Adipose tissue (tissue), 3 donors: ENCODE measurements around the gene FANCM. TPM values are rescaled to one million over a fixed set of nuclear protein-coding genes. Genes with fewer than 3 reads are reported as not detected.
"Not testable (repeated sequence)": the region's sequence is repeated elsewhere in the genome, so short reads cannot be mapped to it uniquely, and the experiment has no call there.

Source experiments
- H3K27ac ChIP-seq: one replicate; pipeline ENCODE4 v1.5.1; 2013; ENCODE audit warnings: low read depth, low read length
- WGBS, 3 donors: extraction: QIAGEN DNeasy Blood & Tissue Kit; methylation state at CpG; one replicate each; pipeline ENCODE4 v1.1.7; 2013; 5-methylcytosine and 5-hydroxymethylcytosine counted together
- polyA plus RNA-seq, 3 donors: library from polyadenylated mRNA; stranded (reverse); fragments of 200-250 nt; gene quantifications; one replicate each; pipeline ENCODE4 v1.2.3, GENCODE V29; 2013
- donor health status: healthy with polysubstance abuse.
- donor health status: Bipolar disorder and iron deficiency.
- donor health status: healthy.

FANCM gene
- polyA plus RNA-seq, 3 donors = 0.91 to 1.5 (median 1.0) TPM

DNA sequence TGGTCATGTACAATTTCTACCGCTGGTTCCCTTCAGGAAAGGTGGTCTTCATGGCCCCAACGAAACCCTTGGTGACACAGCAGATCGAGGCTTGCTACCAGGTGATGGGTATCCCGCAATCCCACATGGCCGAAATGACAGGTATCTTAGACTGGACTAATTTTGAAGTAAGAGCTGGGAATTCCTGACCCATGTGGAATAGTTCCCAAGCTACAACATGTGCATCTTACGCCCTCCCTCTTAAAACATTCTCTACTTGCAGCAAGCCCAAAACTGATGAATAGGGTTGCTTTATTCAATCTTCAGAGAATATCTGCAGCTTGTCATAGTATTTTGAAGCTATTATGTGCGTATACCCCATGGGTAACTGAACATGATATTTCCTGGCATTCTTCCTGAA, 669 bp downstream of the FANCM start:
- WGBS, 3 donors = 0 to 2% (median 1%) methylated on average over 7 of the region's 7 CpGs

DNA sequence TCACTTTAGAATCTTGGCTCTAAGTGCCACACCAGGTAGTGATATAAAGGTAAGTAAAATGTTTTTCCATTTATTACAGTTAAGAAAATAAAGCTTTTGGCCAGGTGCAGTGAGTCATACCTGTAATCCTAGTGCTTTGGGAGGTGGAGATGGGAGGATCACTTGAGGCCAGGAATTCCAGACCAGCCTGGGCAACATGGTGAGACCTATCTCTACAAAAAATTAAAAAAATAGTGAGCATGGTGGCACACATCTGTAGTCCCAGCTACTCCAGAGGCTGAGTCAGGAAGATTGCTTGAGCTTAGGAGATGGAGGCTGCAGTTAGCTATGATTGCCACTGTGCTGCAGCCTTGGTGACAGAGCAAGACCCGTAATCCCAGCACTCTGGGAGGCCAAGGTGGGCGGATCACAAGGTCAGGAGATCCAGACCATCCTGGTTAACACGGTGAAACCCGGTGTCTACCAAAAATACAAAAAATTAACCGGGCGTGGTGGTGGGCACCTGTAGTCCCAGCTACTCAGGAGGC, 5.0 kb downstream of the FANCM start:
- WGBS, 3 donors = 95 to 98% (median 97%) methylated on average over 6 of the region's 6 CpGs
- H3K27ac ChIP-seq = no peak overlapping the region

More for the DNA sequence above, 669 bp downstream of the FANCM start:
- H3K27ac ChIP-seq = no peak overlapping the region

DNA sequence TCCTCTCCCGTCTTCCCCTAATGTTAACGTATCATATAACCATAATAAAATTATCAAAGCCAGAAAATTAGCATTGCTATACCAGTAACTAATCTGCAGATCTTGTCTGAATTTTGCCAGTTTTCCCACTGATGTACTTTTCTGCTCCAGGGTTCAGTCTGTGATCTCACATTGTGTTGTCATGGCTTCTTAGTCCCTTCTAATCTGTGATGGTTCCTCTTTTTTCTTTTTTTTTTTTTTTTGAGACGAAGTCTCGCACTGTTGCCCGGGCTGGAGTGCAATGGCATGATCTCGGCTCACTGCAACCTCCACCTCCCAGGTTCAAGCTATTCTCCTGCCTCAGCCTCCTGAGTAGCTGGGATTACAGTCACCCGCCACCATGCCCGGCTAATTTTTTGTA, 6.4 kb downstream of the FANCM start:
- H3K27ac ChIP-seq = not testable (repeated sequence)
- 77 to 95% (median 86%) methylated on average over 8 of the region's 8 CpGs for WGBS, 3 donors

DNA sequence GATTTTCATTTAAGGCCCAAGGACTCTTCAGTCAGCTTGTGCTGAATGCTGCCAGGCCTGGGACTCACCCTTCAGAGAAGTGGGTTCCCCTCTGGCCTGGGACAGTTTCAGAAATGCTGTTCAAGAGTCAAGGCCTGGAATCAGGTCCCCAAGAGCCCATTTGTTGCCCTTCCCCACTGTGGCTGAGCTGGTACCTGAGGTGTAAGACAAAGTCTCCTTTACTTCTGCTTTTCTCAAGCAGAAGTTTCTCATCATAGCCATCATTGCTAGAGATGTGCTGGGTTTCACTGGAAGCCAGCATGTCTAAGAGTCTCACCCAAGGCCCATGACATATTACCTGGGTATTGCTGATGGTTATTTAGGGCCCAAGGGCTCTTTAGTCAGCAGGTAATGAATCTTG, 8.9 kb downstream of the FANCM start:
- no peak overlapping the region for H3K27ac ChIP-seq

DNA sequence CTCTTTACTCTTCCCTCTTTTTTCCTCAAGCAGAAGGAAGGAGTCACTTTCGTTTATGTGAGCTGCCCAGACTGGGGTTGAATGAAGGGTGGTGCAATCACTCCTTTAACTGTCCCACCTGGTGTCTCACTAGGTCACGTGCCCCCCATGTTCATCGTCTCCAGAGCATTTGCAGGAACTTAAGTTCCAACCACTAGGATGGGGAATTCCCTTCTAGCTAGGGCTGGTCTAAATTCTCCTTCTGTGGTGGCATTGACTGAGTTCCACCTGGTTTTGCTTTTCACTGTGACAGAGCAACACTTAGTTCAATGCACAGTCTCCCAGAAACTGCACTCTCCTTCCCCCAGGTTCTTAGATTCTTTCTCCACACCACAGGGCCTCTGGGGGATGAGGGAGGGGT, 9.5 kb downstream of the FANCM start:
- H3K27ac ChIP-seq = no peak overlapping the region
- 83 to 91% (median 91%) methylated on average over 3 of the region's 3 CpGs for WGBS, 3 donors

DNA sequence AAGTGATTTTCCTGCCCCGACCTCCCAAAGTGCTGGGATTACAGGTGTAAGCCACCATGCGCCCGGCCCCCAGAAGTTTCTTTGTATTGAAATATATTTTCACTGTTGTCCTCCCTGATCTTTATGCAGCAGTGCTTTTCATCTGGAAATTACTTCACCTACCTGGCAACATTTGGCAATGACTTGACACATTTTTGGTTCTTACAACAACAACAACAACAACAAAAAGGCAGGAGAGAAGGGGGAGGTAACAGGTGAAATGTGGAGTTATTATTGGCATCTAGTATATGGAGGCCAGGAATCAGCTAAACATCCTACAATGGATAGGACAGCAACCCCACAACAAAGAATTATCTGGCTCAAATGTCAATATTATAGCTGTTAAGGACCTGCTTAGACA, 13.9 kb downstream of the FANCM start:
- 95 to 99% (median 97%) methylated on average over 3 of the region's 3 CpGs for WGBS, 3 donors
- no peak overlapping the region for H3K27ac ChIP-seq

DNA sequence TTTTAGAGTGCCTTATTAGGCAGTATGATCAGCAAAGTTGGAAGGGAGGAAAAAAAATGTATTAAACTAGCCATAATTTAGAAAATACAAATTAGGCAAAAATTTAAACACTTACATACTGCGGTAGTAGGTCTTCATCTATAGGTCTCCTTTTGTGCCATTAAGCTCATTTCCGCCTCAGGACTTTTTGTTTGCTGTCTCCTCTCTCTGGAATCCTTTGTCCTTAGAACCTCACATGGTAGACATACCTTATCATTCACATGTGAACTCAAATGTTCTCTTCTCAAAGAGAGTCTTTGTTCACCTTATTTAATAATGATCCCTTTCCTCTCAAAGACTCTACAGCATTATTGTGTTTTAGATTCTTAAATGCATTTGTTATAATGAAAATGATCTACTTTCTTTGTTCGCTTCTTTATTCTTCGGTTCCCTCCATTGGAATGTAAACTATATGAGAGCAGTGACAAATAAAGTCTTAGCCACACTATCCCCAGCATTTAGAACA, 14.7 kb downstream of the FANCM start:
- no peak overlapping the region for H3K27ac ChIP-seq
- 97 to 99% (median 99%) methylated on average over 4 of the region's 4 CpGs for WGBS, 3 donors

DNA sequence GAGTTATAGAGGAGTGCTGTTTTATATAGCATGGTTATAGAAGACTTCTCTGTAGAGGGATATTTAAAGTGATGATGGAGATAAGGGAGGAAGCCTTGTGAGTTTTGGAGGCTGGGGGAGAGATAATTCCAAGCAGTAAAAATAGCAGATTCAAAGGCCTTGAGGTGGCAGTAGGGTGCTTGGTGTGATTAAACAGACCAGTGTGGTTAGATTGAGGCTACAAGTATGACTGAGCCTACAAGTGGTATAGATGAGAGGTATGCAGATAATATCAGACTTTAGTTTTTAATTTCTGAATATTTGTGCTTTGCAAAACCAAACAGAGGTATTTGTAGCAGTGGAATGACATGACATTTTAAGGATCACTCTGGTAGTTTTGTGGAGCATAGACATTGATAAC, 20.3 kb downstream of the FANCM start:
- no peak overlapping the region for H3K27ac ChIP-seq

DNA sequence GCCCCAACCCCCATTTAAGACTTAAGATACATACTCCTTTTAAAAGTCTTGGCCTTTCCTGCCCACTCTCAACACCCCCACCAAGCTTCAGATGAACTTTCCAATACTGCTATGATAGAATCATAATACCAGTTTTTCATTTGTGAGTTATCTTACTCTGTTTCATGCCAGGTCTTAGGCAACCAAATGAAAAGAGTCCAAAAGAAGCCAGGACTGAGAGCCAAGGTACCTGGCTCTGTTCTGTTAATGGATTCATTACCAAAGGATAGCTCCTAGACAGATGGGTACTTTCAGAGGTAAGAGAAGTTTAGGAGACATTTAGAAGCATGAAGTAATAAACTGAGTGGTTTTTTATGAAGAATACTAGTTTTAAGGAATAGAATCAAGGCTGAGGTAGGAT, 34.2 kb downstream of the FANCM start:
- no peak overlapping the region for H3K27ac ChIP-seq

DNA sequence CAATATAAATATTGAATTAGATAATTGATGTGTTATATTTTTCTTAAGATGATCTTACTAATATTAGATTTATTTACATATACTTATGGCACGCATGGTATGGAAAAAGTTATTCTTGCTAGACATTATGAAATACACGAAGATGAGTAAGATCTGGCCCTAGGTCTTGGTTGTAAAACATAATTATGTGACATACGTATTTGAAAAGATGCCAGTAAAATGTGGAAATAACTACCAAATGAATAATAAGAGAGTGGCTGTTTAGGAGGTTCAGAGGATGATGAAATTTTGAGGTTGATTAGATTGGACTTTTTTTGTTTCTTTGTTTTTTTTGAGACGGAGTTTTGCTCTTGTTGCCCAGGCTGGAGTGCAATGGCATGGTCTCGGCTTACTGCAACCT, 41.3 kb downstream of the FANCM start:
- 59 to 87% (median 63%) methylated on average over 5 of the region's 5 CpGs for WGBS, 3 donors
- no peak overlapping the region for H3K27ac ChIP-seq

DNA sequence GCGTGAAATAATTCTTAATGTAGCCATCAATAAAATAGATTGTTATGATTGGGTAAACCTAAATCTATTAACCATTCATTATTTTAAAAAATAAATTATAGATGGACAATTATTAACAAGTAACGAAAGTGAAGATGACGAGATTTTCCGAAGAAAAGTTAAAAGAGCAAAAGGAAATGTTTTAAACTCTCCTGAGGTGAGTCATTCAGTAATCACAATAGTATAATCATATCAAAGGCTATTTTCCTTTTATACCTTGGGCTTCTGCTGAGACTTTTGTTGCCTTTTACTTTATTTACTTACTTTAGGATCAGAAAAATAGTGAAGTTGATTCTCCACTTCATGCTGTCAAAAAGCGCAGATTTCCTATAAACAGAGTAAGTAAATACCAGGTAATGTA, 45.6 kb downstream of the FANCM start:
- no peak overlapping the region for H3K27ac ChIP-seq
- WGBS, 3 donors = 93 to 97% (median 97%) methylated on average over 5 of the region's 5 CpGs

DNA sequence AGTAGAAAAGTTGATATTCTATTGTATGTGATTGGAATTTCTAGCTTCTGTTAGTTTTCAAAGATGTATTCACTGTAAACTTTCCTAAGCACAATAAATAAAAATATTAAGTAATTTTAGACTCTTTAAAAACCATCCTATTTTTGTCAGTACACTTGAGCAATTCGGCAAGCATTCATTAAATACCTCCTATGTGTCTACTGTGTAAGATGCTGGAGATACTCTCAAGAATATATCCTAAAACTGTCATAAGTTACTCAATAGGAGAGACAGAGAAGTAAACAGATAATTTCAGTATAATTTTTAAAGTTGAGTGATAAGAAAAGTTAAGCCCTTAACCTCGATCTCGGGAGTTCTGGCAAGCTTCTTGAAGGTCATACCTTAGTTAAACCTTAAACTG, 46.1 kb downstream of the FANCM start:
- 46 to 85% (median 85%) methylated on average over 3 of the region's 3 CpGs for WGBS, 3 donors
- H3K27ac ChIP-seq = no peak overlapping the region

DNA sequence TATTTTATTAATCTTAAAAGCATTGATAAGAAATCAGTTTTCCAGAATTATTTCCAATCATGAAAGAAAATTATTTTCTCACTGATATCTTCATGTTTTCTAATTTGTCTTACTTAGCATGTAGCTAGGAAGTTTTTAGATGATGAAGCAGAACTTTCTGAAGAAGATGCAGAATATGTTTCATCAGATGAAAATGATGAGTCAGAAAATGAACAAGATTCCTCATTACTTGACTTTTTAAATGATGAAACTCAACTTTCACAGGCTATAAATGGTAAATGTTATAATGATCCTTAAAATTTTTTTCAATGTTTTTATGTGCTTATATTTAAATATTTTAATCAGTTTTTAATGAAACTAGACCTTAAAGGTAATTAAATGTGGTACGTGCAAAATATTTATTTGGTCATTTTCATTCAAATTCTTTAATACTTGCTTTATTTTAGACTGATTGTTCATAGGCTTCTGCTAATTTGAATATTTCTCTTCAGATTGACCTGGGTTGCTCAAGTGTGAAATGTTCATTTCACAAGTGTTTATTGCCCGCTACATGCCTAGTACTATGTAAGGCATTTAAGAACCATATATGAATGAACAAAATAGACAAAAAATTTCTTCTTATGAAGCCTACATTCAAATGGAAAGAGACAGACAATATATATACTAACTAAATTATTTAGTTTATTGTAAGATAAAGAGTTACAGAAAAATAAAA, 49.5 kb downstream of the FANCM start:
- H3K27ac ChIP-seq = no peak overlapping the region
- 97 to 100% (median 99%) methylated on average over 2 of the region's 2 CpGs for WGBS, 3 donors

DNA sequence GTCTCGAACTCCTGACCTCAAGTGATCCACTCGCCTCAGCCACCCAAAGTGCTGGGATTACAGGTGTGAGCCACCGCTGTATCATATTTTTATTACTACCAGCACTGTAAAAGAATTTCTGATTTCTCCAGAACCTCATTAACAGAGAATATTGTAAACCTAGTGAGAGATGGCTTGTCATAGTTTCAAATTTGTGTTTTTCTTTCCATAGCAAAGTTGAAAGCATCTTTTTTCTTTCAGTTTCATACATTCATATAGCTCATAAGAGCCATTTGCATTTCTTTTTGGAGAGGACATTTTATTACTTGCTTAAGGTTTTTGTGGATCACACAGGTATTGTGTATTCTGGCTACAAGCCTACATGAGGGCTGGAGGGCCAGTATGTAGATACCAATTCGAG, 59.2 kb downstream of the FANCM start:
- H3K27ac ChIP-seq = no peak overlapping the region
- 91 to 94% (median 93%) methylated on average over 4 of the region's 4 CpGs for WGBS, 3 donors

DNA sequence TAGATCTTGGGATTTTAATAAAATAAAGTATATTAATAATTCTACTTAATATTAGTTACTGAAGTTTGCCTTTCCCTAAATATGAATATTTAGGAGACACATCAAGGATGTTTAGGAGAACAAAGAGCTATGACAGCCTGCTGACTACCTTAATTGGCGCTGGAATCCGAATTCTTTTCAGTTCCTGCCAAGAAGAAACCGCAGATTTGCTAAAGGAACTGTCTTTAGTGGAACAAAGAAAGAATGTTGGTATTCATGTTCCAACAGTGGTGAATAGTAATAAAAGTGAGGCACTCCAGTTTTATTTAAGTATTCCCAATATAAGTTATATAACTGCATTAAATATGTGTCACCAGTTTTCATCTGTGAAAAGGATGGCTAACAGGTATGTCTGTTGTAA, 62.8 kb downstream of the FANCM start:
- 80 to 88% (median 81%) methylated on average over 3 of the region's 3 CpGs for WGBS, 3 donors

DNA sequence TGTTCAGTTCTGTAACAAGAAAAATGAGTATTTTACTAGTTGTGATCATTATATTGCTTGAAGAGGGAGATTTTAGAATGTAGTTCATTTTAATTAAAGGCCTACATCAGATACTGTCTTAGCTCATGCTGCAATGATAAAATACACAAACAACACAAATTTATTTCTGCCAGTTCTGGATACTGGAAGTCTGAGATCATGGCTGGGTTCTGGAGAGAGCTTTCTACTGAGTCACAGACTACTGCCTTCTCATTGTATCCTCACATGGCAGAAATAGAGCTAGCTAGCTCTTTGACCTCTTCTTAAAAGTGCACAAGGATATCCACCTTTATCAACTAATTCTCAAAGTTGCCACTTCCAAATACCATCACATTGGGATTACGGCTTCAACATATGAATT, 63.5 kb downstream of the FANCM start:
- H3K27ac ChIP-seq = no peak overlapping the region

More for the DNA sequence above, 62.8 kb downstream of the FANCM start:
- H3K27ac ChIP-seq = no peak overlapping the region

DNA sequence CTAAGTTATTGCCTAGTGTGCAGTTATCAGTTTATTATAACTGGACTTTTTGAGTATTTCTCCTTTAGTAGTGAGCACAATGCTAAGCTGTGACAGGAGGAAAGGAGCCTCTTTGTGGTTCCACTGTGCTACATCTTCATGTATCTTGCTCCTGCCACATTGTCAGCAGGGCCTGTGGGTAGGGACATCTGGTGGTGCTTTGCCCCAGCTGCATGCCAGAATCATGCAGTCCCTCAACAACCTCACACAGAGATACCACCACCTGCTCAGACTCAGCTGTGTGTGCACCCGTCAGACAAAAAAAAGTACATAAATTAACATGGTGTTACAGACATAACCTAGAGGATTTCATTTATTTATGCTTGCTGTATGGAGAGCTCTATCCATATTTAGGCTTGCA, 66.2 kb downstream of the FANCM start:
- H3K27ac ChIP-seq = no peak overlapping the region
- 63 to 74% (median 68%) methylated on average over 1 of the region's 1 CpG for WGBS, 3 donors

More for the DNA sequence above, 63.5 kb downstream of the FANCM start:
- 96 to 100% (median 96%) methylated on average over 1 of the region's 1 CpG for whole genome bisulfite sequencing, 3 donors

DNA sequence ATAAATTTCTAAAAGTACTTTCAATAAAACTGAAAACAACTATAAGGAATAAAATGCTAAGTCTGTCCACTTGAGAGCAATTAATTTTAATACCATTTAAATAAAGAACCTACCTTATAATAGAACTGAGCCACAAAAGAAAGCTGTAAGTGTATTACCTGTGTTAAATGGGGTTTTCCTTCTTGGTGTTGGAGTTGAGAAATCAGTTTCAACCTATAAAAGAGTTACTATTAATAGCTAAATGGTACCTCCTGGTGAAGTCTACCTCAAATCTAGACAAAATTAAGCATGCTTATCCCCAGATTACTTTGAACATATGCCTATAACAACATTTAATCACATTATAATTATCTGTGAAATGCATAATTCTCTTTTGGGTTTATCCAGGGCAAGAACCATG, 68.5 kb downstream of the FANCM start:
- H3K27ac ChIP-seq = no peak overlapping the region

DNA sequence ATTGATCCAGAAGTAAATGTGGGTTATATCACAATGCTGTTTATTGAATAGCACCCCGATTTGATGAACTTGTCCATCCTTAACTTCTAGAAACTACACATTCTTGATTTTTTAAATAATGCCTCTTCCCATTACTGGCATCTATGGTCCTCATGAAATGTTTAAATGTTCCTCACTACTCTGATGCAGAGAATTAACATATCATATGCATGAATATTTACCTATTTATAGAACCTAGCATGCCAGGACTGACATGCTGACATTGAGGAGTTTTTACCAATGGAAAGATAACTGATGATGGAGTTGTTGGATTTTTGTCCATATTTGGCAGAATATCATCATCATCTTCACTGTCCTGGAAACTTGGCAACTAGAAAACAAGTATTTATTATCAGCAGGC, 74.4 kb downstream of the FANCM start:
- WGBS, 3 donors = 97 to 100% (median 99%) methylated on average over 1 of the region's 1 CpG
- no peak overlapping the region for H3K27ac ChIP-seq

DNA sequence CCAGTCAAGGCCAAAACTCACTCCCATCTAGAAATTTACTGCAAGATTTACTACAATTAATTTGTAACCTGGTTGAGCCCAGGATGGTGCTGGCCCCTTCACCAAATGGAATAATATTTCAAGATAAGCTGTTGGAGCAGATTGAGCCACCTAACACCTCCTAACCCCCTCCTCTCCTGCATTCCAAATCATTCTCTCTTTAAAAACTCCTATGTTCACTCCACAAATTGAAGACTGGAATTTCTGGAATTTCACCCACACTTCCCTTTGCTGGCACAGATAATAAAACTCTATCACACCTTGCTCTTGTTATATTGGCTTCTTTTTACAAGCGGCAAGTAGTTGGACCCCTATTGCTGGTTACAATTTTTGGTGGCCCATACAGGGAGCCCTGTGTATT, 75.6 kb downstream of the FANCM start:
- WGBS, 3 donors = 82 to 92% (median 91%) methylated on average over 1 of the region's 1 CpG

More for the DNA sequence above, 75.6 kb downstream of the FANCM start:
- H3K27ac ChIP-seq = no peak overlapping the region
